ENCODE results near the gene COL5A2.

GRCh38 chr2:189208254-189208653 is 28.7 kb upstream of the COL5A2 start:
- TF ChIP-seq CTCF (IDR thresholded peaks at IDR 0.05): no peak
- TF ChIP-seq POLR2A (IDR thresholded peaks at IDR 0.05): no peak
- TF ChIP-seq EP300 (IDR thresholded peaks at IDR 0.05): no peak
